ENCODE results near the gene ST8SIA4. TPM values are rescaled to one million over a fixed set of nuclear protein-coding genes. Genes with fewer than 3 reads are reported as not detected.

ST8SIA4 gene
- total RNA-seq, 2 donors from 2014 or later = 2.6 to 6.2 TPM

- TF ChIP-seq, protein P1, sequence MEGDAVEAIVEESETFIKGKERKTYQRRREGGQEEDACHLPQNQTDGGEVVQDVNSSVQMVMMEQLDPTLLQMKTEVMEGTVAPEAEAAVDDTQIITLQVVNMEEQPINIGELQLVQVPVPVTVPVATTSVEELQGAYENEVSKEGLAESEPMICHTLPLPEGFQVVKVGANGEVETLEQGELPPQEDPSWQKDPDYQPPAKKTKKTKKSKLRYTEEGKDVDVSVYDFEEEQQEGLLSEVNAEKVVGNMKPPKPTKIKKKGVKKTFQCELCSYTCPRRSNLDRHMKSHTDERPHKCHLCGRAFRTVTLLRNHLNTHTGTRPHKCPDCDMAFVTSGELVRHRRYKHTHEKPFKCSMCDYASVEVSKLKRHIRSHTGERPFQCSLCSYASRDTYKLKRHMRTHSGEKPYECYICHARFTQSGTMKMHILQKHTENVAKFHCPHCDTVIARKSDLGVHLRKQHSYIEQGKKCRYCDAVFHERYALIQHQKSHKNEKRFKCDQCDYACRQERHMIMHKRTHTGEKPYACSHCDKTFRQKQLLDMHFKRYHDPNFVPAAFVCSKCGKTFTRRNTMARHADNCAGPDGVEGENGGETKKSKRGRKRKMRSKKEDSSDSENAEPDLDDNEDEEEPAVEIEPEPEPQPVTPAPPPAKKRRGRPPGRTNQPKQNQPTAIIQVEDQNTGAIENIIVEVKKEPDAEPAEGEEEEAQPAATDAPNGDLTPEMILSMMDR (IDR thresholded peaks at IDR 0.05) = no peak
- Histone ChIP-seq H3K27ac (peak overlapping the region; percentile 76), H3K4me1 (no peaks in the 10 kb centered on the region), H3K9me3 (no peaks in the 10 kb centered on the region), H3K36me3 (no peaks in the 10 kb centered on the region), H3K27me3 (no peaks in the 10 kb centered on the region), H3K4me3 (peak overlapping the region; percentile 46), H3K9ac (ENCODE audit: low read depth in 2 of 2, low read length in 2 of 2) (peak overlapping the region; percentile 3 to 66)
- intact Hi-C loops (cut with DNase I) = no loop called here
- peak; percentile 24 for DNase-seq
These were observed 1.3 kb upstream of the ST8SIA4 start for GRCh38 chr5:100904259-100904861.

- intact Hi-C loops (cut with DNase I) = no loop called here
- DNase-seq = peak; percentile 18
- TF ChIP-seq, protein P1 (IDR thresholded peaks at IDR 0.05) = no peak
- H3K27me3 ChIP-seq = no peaks in the 10 kb centered on the region
- no peaks in the 10 kb centered on the region for H3K36me3 ChIP-seq
- peak overlapping the region; percentile 76 for H3K27ac ChIP-seq
- H3K4me1 ChIP-seq = no peaks in the 10 kb centered on the region
- peak overlapping the region; percentile 46 for H3K4me3 ChIP-seq
- H3K9ac ChIP-seq (ENCODE audit: low read depth in 2 of 2, low read length in 2 of 2) = peak overlapping the region; percentile 48 to 56
- no peaks in the 10 kb centered on the region for H3K9me3 ChIP-seq
These were observed 543 bp downstream of the ST8SIA4 start for GRCh38 chr5:100902440-100903038.

GRCh38 chr5:100901821-100902341 lies 1.2 kb downstream of the ST8SIA4 start:
- peak overlapping the region in 1 of 2 donors; percentile 76 for H3K9ac ChIP-seq (ENCODE audit: low read depth in 2 of 2, low read length in 2 of 2)
- no peaks in the 10 kb centered on the region for H3K27me3 ChIP-seq

DNA sequence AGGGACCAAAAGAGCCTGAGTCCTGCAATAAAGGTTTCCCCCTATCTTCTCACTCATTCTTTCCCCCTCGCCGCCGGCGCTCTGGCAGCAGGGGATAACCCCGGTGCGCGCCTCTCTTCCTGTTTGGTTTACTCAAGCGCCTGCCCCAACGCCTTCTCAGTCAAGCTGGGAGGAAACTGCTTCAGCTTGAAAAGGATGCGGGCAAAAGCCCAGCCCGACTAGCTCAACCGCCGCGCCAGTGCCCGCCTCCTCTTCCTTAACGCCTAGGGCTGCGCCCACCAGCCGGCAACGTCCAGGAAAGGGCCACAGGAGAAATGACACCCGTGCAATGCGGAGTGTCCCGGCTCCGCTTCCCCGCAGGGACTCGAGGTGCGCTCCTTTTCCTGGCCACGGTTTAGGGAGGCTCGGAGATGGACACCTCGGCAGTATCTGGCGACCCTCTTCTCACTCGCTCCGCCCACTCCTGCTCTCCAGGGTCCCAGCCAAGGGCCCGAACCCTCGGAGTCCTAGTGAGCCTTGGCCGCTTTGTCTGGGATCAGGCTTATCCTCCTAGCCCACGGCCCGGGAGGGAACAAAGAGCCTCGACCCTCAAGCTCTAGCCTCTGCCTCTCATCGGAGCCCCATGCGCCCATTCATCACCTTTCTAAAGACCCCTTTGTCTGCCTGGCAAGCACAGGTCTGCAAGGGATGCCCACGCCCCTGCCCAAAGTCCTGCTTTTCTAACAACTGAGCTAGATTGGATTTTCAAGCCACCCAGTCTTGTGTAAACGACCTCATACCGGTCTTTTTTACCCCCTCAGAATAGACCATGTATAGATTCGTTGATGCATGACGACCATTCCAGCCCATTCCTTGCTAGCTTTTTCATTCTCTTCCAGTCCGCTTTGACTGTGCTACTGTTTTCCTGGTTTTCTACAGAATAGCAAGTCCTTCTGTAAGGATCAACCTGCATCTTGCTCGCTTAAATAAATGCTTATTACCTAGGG lies 2.0 kb downstream of the ST8SIA4 start:
- Histone ChIP-seq H3K36me3 (no peaks in the 10 kb centered on the region), H3K27ac (peak overlapping the region; percentile 76), H3K4me3 (peak overlapping the region; percentile 46), H3K4me1 (no peaks in the 10 kb centered on the region), H3K9ac (ENCODE audit: low read depth in 2 of 2, low read length in 2 of 2) (peak overlapping the region; percentile 67 to 76), H3K27me3 (no peaks in the 10 kb centered on the region), H3K9me3 (no peaks in the 10 kb centered on the region)
- intact Hi-C loops (cut with DNase I) = no loop called here
- peak; percentile 70 for DNase-seq
- TF ChIP-seq, protein P1 (IDR thresholded peaks at IDR 0.05) = no peak

More at GRCh38 chr5:100901821-100902341, 1.2 kb downstream of the ST8SIA4 start:
- DNase-seq = peak; percentile 37
- Histone ChIP-seq H3K4me3 (peak overlapping the region; percentile 46), H3K4me1 (no peaks in the 10 kb centered on the region), H3K36me3 (no peaks in the 10 kb centered on the region), H3K27ac (peak overlapping the region; percentile 76), H3K9me3 (no peaks in the 10 kb centered on the region)
- intact Hi-C loops (cut with DNase I) = no loop called here
- TF ChIP-seq, protein P1 (IDR thresholded peaks at IDR 0.05) = no peak
